Astrocyte of the cerebellum (primary cell): ENCODE measurements around the gene H2BK1.

ENCODE experiments used
- DNase-seq: peaks from one replicate; pipeline ENCODE4 v3.0.0-alpha.2; 2011; ENCODE audit warnings: low read depth
- H3K4me3 ChIP-seq: 2 replicates; pipeline ENCODE4 v1.5.1; 2011; ENCODE audit warnings: mild to moderate bottlenecking, low read depth, low read length, moderate library complexity
- CTCF ChIP-seq: IDR thresholded peaks from 2 replicates; pipeline ENCODE4 v1.5.1; 2012; ENCODE audit warnings: low read length, low read depth, moderate library complexity, mild to moderate bottlenecking; ENCODE audit errors: missing control alignments
- in situ Hi-C: cut with HindIII; loops from 2 replicates; pipeline ENCODE4 v1.10.0; 2017; ENCODE audit warnings: low sequenced_read_pairs

The H2BK1 gene

GRCh38 chr7:151210087-151210854 lies at the start of gene H2BK1:
Gene H2BK1, minus strand, starts transcription at chr7:151210488. Its CDS starts 170 bp downstream, at chr7:151210318.
- in situ Hi-C loops = no loop called here
- TF ChIP-seq CTCF = no peak
- H3K4me3 ChIP-seq = no peak within 1 kb of the TSS
- no peak for DNase-seq

- H3K4me3 ChIP-seq = no peak overlapping the region
- in situ Hi-C loops = no loop called here
- no peak for DNase-seq
- no peak for TF ChIP-seq CTCF
Measured at GRCh38 chr7:151257990-151258389, 47.7 kb upstream of the H2BK1 start.

GRCh38 chr7:151256410-151257045 lies 46.2 kb upstream of the H2BK1 start:
- in situ Hi-C loops = no loop called here
- DNase-seq = no peak
- no peak for TF ChIP-seq CTCF
- H3K4me3 ChIP-seq = no peak overlapping the region

- no peak overlapping the region for H3K4me3 ChIP-seq
- in situ Hi-C loops = no loop called here
- no peak for TF ChIP-seq CTCF
- DNase-seq = no peak
Measured at GRCh38 chr7:151255390-151255789, 45.1 kb upstream of the H2BK1 start.

- no peak for TF ChIP-seq CTCF
- no peak overlapping the region for H3K4me3 ChIP-seq
- in situ Hi-C loops = no loop called here
- no peak for DNase-seq
Measured at GRCh38 chr7:151254851-151255250, 44.6 kb upstream of the H2BK1 start.

GRCh38 chr7:151254316-151254715 lies 44.0 kb upstream of the H2BK1 start:
- TF ChIP-seq CTCF = no peak
- no peak overlapping the region for H3K4me3 ChIP-seq
- DNase-seq = no peak
- in situ Hi-C loops = no loop called here
